COLO668 (cell line): ENCODE measurements around the gene OVCH1.

Experiments used
- DNase-seq: peaks from one replicate; lab custom pipeline; 2025; ENCODE audit not compliant: unreplicated experiment; lab: John Stamatoyannopoulos, UW

The OVCH1 gene

DNA sequence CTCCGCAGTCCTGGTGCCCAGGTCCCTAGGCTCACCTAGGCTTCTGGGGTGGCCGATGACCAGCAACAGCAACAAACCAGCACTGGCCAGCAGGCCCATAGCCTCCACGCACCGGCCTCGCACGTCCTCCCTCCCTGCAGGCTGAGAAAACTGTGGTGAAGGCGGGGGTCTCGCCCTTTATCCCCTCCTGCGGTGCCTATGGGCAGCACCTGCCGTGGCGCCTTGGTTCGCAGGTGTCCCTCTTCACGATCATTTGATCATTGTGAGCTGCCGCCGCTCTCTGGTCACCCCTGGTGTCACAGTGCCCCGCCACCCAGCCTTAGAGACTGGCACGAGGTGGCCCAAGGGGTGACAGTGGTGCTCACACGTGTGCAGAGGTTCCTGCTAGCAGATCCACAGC lies at the start of gene OVCH1:
TSS of gene OVCH1 (minus strand) at position 99 of the 400 bp plus-strand sequence. CDS start at position 99, 0 bp downstream.
- no peak for DNase-seq

GRCh38 chr12:29547151-29547632 lies 49.7 kb upstream of the OVCH1 start:
- DNase-seq = no peak

DNA sequence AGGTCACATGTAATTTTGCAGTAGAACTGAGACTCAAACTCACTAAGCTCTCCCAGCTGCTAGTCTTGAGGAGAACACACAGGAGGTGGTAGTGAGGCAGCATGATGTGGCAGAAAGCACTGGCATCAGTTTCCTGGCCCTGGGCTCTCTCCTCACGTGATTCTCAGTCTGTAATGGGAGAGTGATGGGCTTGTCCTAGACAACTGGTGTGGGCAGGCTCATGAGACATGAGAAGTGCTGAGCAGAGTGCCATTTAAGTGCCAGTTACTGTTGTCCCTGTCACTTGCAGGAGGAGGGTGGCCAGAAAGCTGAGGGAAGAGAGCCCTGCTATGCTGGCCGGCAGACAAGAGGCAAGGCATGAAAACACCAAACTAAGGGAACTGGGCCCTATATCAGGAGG lies 48.5 kb upstream of the OVCH1 start:
- no peak for DNase-seq

- DNase-seq = no peak
Observed at GRCh38 chr12:29545102-29545467, 47.6 kb upstream of the OVCH1 start.

DNA sequence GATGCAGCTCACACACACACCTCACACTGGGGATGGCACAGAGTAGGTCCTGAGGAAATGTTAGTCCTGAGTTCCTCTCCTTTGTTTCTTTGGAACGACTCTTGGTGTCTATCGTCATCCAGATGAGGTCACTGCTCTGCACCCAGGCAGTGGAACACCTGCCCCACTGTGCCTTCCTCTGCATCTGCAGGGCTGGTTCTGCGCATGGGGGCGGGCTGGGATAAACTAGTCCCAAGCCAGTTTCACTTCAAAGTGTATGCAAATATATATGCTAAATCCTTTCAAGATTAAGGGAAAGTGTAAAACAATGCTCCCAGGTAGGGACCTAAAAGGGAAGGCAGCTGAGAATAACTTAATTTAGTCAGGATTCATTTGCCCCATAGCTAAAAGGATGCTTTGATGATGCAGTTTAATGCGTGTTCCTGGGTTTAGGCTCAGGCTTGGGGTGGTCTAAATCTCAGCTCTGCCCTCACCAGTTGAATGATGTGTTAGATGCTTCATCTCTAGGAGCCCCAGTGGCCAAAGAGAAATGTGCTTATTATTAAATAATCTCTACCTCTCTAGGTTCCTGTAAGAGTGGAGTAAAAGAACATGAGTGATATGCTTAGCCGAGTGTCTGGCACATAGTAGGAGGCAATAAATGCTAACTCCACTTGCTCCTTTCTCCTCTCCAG lies 47.1 kb upstream of the OVCH1 start:
- DNase-seq = no peak

DNA sequence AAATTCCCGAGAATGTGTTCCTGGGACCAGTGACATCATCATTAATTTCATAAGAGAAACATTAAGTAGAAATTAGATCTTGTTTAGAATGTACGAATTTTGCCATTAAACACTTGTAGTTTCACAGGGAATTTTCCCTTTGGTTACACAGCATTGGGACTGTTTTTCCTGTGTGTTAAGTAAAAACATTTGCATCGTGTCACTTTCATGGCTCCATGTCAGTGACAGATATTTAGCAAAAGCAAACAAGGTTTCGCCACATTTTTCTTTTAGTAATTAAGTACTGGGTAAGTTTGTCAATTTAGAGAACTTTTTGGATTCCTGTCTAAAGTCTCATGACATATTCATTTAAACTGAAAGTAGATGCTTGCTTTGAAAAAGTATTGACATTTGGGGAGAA lies 45.5 kb upstream of the OVCH1 start:
- no peak for DNase-seq

DNA sequence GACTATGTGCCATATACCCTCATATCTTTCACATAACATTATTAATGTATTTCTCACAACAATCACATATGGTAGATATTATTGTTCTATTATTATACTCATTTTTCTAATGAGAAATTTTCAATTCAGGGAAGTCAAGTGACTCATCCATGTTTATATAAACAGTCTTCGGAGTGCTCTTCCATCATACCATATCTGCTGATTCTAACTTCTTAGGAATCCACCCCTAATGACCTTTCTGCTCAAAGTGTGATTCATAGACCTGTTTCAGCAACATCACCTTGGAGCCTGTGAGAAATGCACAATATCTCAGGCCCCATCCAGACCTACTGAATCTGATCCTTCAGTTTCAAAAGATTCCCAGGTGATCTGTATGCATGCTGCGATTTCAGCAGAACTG lies 39.8 kb upstream of the OVCH1 start:
- DNase-seq = no peak

- DNase-seq = no peak
Observed at GRCh38 chr12:29534935-29535334, 37.4 kb upstream of the OVCH1 start.

- DNase-seq = no peak
Observed at GRCh38 chr12:29533815-29534489, 36.5 kb upstream of the OVCH1 start.

GRCh38 chr12:29531471-29531870 lies 34.0 kb upstream of the OVCH1 start:
- no peak for DNase-seq

GRCh38 chr12:29530436-29530835 lies 33.0 kb upstream of the OVCH1 start:
- no peak for DNase-seq

- DNase-seq = no peak
Observed at GRCh38 chr12:29528161-29528560, 30.7 kb upstream of the OVCH1 start.

GRCh38 chr12:29521951-29522350 lies 24.5 kb upstream of the OVCH1 start:
- DNase-seq = no peak

DNA sequence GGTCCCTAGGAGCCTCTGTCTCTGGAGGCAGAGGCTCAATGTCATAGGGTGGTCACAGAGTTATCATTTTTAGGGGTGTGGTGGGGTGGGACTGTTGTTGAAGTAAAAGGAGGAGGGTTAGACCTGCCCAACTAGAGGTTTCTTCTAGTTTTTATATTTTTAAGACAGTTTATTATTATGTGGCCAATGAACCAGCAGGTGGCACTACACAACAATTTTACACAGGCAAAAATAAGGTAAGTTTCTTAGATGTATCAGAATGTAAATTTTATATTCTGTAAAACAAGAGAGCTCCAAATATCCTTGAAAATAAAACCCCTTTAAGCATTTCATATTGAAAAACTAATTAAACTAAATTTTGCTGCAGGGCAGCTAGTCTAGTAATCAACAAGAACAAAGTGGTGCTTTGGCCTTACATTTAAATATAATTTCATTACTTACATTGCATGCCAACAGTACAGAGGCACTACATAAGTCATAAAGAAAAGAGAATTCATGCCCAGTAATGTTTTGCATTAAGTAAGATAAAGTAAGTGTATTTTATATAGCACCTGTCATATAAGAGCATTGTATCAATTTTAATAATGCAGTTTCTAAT lies 22.2 kb upstream of the OVCH1 start:
- DNase-seq = peak; percentile 12

DNA sequence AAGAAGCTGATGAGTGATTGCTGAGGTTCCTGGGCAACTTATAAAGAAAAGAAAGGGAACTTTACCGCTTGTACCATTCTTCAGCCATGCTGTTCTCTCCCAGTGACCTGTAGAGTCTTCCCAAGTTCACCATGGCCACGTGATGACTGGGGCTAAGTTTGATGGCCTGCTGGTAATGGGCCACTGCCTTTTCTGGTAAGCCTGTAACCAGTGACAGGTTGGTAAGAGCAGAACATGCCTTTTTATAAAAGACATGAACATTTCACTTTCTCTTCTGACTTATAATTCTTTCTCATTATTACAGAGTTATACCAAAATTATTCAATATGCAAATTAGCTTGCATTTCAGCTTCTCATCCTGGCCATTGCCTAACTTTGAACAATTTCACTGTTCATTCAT lies 20.9 kb upstream of the OVCH1 start:
- DNase-seq = no peak

DNA sequence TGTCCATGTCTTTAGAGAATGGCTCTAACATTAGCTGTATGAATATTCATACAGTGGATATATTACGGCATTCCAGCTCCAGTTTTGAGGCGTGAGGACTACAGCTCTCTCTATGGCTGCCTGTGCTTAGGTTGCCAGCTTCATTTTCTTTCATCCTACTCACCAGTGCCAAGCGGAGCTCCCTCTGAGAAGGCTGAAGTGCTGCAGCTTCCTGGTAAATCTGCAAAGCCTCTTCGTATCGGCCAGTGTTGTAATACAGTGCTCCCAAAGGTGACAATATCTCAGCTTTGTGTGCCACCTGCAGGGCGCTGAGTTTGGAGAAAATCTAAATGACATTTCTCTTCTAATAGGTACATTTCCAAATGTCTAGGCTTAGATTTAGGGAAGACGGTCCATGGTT lies 19.8 kb upstream of the OVCH1 start:
- no peak for DNase-seq

DNA sequence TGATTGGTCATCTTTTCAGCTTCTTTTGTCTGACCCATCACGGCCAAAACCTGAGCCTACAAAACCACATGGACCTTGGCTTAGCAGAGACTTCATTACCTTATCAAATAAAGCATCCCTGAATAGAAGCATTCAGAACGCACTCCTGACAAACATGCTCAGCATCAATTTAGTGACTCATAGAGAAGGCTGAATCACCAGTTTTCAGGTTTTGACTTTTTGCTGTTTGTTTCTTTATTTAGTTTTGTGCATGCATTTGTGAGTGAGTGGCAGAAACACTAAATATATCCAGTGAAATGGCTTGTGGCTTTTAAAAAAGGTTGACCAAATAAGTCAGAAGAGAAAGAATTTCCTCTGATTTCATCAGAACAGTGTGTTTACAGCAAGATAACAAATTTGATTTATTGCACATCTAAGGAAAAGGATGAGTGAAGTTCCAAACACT lies 19.0 kb upstream of the OVCH1 start:
- DNase-seq = no peak

GRCh38 chr12:29510591-29511185 lies 13.2 kb upstream of the OVCH1 start:
- no peak for DNase-seq

DNA sequence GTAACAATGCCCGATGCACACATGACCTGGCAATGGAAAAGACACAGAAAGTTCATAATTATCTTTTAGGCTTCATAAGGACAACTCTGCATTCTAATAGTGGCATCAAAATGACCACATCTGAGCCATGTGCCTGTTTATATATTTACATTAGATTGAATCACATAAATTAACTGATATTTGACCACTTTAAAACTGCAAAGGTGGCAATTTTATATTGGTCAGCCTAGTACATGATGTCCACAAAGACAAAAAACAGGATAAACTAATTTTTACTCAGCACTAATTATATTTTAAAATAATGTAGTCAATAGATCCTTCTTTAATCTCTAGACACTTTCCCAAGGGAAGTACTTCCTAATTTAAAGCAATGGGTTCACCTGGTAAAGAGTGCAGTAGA lies 12.0 kb upstream of the OVCH1 start:
- no peak for DNase-seq

DNA sequence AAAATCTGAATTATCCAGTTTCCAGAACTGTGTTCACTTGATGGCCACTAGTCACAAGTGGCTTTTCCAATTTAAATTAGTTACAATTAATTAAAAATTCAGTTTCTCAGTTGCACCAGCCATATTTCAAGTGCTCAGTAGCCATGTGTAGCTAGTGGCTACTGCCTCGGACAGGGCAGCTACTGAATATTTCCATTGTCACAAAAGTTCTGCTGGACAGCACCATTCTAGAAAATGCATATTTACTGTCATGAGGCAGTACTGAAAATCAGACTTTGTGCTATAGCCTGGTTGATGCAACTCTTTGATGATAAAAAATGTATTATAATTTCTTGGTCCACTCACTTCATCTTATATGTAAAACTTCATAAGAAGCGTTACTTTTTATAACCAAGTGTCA lies 11.5 kb upstream of the OVCH1 start:
- no peak for DNase-seq

DNA sequence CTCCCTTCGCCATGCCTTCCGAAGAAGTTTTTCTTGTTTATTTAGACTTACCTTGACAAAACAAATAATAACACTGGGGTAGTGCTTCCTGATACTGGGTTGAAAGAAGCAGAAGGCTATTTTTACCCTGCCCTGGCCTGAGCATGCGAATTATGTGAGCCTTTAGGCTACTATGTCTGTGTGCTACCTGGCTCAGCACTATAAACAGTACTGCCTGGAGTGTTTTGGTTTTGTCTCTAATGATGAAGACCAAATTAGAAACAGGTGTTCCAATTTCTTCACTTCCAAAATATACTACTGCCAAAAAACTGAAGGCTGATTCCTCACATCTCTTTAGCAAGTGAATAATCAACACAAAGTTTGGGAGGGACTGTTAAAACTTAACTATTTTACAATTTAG lies 7.6 kb upstream of the OVCH1 start:
- no peak for DNase-seq

GRCh38 chr12:29503283-29503682 lies 5.8 kb upstream of the OVCH1 start:
- no peak for DNase-seq
